ENCODE data around the gene APEX1. TPM values are rescaled to one million over a fixed set of nuclear protein-coding genes. Genes with fewer than 3 reads are reported as not detected.

APEX1 gene
- total RNA-seq, result 95.5 TPM

DNA sequence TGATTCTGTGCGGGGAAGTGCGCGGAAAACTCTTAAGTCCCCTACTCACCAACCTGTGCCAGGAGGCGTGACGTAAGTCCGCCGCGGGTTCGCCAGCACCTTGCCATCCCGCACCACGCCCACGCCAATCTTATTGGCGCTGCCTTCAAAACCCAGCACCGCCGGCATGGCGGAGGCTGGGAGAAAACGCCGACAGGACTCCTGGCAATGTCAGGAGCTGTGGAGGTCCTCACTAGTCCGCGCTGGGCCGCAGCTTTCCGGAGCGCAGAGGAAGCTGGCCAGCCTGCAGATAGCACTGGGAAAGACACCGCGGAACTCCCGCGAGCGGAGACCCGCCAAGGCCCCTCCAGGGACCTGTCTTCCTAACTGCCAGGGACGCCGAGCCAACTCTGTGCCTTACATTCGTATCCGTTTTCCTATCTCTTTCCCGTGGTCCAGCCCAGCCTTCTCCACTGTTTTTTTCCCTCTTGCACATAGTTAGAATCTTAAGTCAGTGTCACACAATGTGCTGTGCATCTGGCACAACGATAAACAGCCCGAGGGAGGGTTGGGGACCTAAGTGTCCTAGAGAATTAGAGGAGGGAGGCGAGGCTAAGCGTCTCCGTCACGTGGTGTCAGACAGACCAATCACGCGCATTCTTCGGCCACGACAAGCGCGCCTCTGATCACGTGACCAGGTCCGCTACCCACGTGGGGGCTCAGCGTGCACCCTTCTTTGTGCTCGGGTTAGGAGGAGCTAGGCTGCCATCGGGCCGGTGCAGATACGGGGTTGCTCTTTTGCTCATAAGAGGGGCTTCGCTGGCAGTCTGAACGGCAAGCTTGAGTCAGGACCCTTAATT, at the start of gene APEX1, which contains the start of gene OSGEP:
Gene APEX1 (plus strand): TSS at position 711 of the 839 bp plus-strand sequence. CDS start 420 bp downstream, outside the sequence.
Gene OSGEP (minus strand): TSS at position 297 of the 839 bp plus-strand sequence. CDS start 129 bp downstream, at position 168.
- TF ChIP-seq, protein P1, sequence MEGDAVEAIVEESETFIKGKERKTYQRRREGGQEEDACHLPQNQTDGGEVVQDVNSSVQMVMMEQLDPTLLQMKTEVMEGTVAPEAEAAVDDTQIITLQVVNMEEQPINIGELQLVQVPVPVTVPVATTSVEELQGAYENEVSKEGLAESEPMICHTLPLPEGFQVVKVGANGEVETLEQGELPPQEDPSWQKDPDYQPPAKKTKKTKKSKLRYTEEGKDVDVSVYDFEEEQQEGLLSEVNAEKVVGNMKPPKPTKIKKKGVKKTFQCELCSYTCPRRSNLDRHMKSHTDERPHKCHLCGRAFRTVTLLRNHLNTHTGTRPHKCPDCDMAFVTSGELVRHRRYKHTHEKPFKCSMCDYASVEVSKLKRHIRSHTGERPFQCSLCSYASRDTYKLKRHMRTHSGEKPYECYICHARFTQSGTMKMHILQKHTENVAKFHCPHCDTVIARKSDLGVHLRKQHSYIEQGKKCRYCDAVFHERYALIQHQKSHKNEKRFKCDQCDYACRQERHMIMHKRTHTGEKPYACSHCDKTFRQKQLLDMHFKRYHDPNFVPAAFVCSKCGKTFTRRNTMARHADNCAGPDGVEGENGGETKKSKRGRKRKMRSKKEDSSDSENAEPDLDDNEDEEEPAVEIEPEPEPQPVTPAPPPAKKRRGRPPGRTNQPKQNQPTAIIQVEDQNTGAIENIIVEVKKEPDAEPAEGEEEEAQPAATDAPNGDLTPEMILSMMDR (IDR thresholded peaks at IDR 0.05), result no peak
- peak in 1 of 2 donors; percentile 40 for TF ChIP-seq POLR2A (IDR thresholded peaks at IDR 0.05)
- TF ChIP-seq POLR2AphosphoS5 (IDR thresholded peaks at IDR 0.05; ENCODE audit: insufficient read depth in 1 of 2, low read depth in 1 of 2), result peak; percentile 93 to 98
- Histone ChIP-seq H3K9me3 (no peaks in the 10 kb centered on the region), H3K4me3 (peak within 1 kb of the TSS; percentile 87 to 88), H3K36me3 (peaks cover 0 to 61% of the 10 kb centered on the region in 2 donors), H3K27me3 (no peaks in the 10 kb centered on the region), H3K4me1 (peaks cover 42% of the 10 kb centered on the region), H3K27ac (peak within 1 kb of the TSS; percentile 96)
- DNase-seq (ENCODE audit: extremely low spot score in 2 of 2), result peak in 1 of 2 donors; percentile 99
- intact Hi-C loops (cut with DNase I), result no loop called here

DNA sequence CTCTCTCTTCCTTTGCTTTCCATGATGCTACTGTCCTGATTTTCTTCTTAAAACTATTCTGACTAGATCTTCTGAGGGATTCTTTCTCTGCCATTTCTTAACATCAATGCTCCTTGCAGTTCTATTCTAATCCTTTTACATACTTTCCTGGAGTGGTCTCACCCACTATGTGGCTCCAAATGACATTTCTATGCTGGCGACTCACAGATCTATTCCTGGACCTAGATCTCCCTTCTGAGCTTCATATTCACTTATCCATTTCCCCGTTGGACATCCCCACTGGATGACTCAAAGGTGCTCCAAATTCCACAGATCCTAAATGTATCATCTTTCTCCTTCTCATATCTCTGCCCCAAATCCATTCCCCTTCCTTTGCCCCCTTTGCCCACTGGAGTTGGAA, 45.8 kb upstream of the APEX1 start:
- peaks cover 0 to 26% of the 10 kb centered on the region in 2 donors for H3K36me3 ChIP-seq
- H3K27ac ChIP-seq, result no peak overlapping the region
- peaks cover 24% of the 10 kb centered on the region for H3K4me1 ChIP-seq
- TF ChIP-seq POLR2AphosphoS5 (IDR thresholded peaks at IDR 0.05; ENCODE audit: insufficient read depth in 1 of 2, low read depth in 1 of 2) (no peak), POLR2A (IDR thresholded peaks at IDR 0.05) (no peak)
- TF ChIP-seq, protein P1 (IDR thresholded peaks at IDR 0.05), result no peak
- H3K4me3 ChIP-seq, result no peak overlapping the region
- intact Hi-C loops (cut with DNase I), result no loop called here
- DNase-seq (ENCODE audit: extremely low spot score in 2 of 2), result no peak
- no peaks in the 10 kb centered on the region for H3K9me3 ChIP-seq
- no peaks in the 10 kb centered on the region for H3K27me3 ChIP-seq

DNA sequence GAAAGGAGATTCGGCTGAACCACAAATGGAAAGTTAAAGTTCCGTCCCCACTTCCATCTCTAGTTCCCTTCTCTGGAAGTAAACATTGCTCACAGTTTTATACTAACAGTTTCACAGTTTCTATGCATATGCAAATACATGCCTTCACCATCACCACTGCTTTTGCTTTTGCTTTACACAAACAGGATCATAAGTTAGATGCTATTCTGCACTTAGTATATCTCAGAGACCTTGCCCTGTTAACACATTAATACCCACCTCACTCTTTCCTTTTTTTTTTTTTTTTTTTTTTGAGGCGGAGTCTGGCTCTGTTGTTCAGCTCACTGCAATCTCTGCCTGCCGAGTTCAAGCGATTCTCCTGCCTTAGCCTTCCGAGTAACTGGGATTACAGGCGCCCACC, 42.6 kb upstream of the APEX1 start:
- intact Hi-C loops (cut with DNase I), result loop anchor here (5.0 to 10.0 kb wide), 3 partner anchors 70 to 270 kb away; partner anchors contain the start of genes PARP2 and RNASE4
- Histone ChIP-seq H3K9me3 (no peaks in the 10 kb centered on the region), H3K27ac (peak overlapping the region; percentile 90), H3K4me3 (peak overlapping the region; percentile 67 to 72), H3K36me3 (peaks cover 0 to 9% of the 10 kb centered on the region in 2 donors), H3K27me3 (no peaks in the 10 kb centered on the region), H3K4me1 (peaks cover 26% of the 10 kb centered on the region)
- no peak for TF ChIP-seq POLR2A (IDR thresholded peaks at IDR 0.05)
- TF ChIP-seq, protein P1 (IDR thresholded peaks at IDR 0.05), result no peak
- TF ChIP-seq POLR2AphosphoS5 (IDR thresholded peaks at IDR 0.05; ENCODE audit: insufficient read depth in 1 of 2, low read depth in 1 of 2), result no peak
- no peak for DNase-seq (ENCODE audit: extremely low spot score in 2 of 2)

DNA sequence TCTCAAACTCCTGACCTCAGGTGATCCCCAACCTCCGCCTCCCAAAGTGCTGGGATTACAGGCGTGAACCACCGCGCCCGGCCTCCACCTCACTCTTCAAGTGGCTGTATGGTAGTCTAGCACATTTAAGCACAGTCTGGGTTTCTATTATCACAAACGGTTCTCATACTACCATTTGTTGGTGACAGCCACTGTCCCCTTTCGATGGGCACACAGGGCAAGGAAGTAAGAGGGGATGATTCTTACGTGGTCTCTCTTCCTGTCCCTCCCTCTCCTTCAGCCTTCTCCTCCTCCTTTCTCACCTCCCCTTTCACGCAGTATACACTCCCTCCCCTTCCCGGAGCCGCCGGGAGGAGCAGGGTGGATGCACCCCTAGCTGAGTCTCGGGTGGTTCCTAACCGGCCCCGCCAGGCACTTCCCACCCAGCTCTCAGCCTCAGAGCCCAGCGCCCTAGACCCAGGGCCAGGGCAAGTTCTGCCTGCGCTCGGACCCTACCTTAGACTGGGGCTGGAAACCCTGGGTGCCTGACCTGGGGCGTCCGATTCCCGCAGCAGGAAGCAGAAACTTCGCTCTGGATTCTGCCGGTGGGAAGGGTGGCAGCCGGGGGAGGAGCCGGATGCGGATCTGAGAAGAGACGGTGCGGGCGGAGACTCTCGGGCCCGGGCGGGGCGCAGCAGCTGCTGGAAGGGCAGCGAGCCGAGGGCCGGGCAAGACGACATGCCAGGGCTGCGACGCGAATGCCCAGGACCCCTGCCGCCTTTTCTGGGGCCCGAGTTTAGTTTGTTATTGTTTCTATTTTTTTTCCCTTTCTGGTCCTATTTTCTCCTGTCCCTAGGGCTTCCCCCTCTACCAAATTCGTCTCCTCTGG, 41.9 kb upstream of the APEX1 start, which contains the start of gene TEP1:
Gene TEP1 (minus strand): TSS at position 626 of the 868 bp plus-strand sequence. CDS start 5,062 bp downstream, outside the sequence.
- TF ChIP-seq, protein P1 (IDR thresholded peaks at IDR 0.05), result no peak
- TF ChIP-seq POLR2A (IDR thresholded peaks at IDR 0.05), result peak in 1 of 2 donors; percentile 27
- peak; percentile 80 to 97 for TF ChIP-seq POLR2AphosphoS5 (IDR thresholded peaks at IDR 0.05; ENCODE audit: insufficient read depth in 1 of 2, low read depth in 1 of 2)
- Histone ChIP-seq H3K4me1 (peaks cover 26% of the 10 kb centered on the region), H3K9me3 (no peaks in the 10 kb centered on the region), H3K4me3 (peak within 1 kb of the TSS; percentile 67 to 72), H3K36me3 (peaks cover 0 to 2% of the 10 kb centered on the region in 2 donors), H3K27ac (peak within 1 kb of the TSS; percentile 90), H3K27me3 (no peaks in the 10 kb centered on the region)
- no peak for DNase-seq (ENCODE audit: extremely low spot score in 2 of 2)
- intact Hi-C loops (cut with DNase I), result loop anchor here (5.0 to 10.0 kb wide), 3 partner anchors 71 to 269 kb away; partner anchors contain the start of genes PARP2 and RNASE4

Measured in vagina (tissue), 2 donors.